Stomach smooth muscle (tissue), 2 donors: ENCODE results near the gene TBX21.
"Not testable (repeated sequence)": the region's sequence is repeated elsewhere in the genome, so short reads cannot be mapped to it uniquely, and the experiment has no call there.

Source experiments
- H3K27ac ChIP-seq: one replicate; pipeline ENCODE4 v1.7.0; 2013; ENCODE audit warnings: mild to moderate bottlenecking, low read length, inconsistent platforms
- H3K27me3 ChIP-seq, 2 donors: one replicate each; pipeline ENCODE4 v1.7.0; 2013; ENCODE audit warnings: low read length in 2 of 2; ENCODE audit not compliant: insufficient read depth in 2 of 2, control insufficient read depth in 1 of 2
- H3K36me3 ChIP-seq, 2 donors: one replicate each; pipeline ENCODE4 v1.7.0; 2013; ENCODE audit warnings: low read length in 2 of 2; ENCODE audit not compliant: control insufficient read depth in 2 of 2, insufficient read depth in 2 of 2
- H3K4me1 ChIP-seq: one replicate; pipeline ENCODE4 v1.7.0; 2013; ENCODE audit warnings: low read length; ENCODE audit not compliant: control insufficient read depth, insufficient read depth
- H3K4me3 ChIP-seq, 2 donors: one replicate each; pipeline ENCODE4 v1.7.0; 2013; ENCODE audit warnings: low read length in 2 of 2
- H3K9ac ChIP-seq, 2 donors: one replicate each; pipeline ENCODE4 v1.7.0; 2013; ENCODE audit warnings: low read length in 2 of 2, mild to moderate bottlenecking in 1 of 2
- H3K9me3 ChIP-seq, 2 donors: one replicate each; pipeline ENCODE4 v1.7.0; 2013; ENCODE audit warnings: low read length in 2 of 2; ENCODE audit not compliant: control insufficient read depth in 2 of 2
- donor health status: healthy.
- donor health status: Pancreatic carcinoma.

The TBX21 gene

GRCh38 chr17:47757386-47757785, 24.4 kb downstream of the TBX21 start:
- H3K9ac ChIP-seq: no peak overlapping the region
- peaks cover 0 to 6% of the 10 kb centered on the region in 2 donors for H3K9me3 ChIP-seq
- no peak overlapping the region for H3K4me3 ChIP-seq
- no peaks in the 10 kb centered on the region for H3K4me1 ChIP-seq
- no peak overlapping the region for H3K27ac ChIP-seq
- peaks cover 2 to 3% of the 10 kb centered on the region in 2 donors for H3K27me3 ChIP-seq
- H3K36me3 ChIP-seq: no peaks in the 10 kb centered on the region

DNA sequence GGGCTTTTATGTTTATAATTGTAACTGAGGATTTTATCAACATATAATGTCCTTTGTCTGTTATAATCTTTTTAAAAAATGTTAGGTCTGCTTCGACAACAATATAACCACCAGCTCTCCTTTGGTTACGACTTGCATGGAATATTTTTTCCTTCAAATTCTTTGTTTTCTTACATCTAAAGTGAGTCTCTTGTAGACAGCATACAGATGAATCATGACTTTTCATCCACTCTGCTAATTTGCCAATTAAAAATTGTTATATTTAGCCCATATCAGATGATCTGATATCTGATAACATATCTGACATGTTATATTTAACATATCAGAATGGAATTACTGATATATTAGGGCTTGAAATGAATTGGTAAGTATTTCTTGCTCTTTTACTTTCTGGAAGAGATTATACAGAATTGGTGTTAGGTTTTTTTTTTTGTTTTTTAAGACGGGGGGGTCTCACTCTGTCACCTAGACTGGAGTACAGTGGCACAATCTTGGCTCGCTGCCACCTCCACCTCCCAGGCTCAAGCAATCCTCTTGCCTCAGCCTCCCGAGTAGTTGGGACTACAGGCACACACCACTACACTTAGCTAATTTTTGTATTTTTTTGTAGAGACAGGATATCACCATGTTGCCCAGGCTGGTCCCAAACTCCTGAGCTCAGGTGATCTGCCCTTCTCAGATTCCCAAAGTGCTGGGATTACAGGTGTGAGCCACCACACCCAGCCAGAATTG, 27.5 kb downstream of the TBX21 start:
- no peak overlapping the region for H3K27ac ChIP-seq
- H3K9me3 ChIP-seq: peaks cover 5 to 6% of the 10 kb centered on the region in 2 donors
- H3K4me1 ChIP-seq: no peaks in the 10 kb centered on the region
- peaks cover 0 to 5% of the 10 kb centered on the region in 2 donors for H3K27me3 ChIP-seq
- no peaks in the 10 kb centered on the region for H3K36me3 ChIP-seq
- no peak overlapping the region for H3K9ac ChIP-seq
- H3K4me3 ChIP-seq: no peak overlapping the region

DNA sequence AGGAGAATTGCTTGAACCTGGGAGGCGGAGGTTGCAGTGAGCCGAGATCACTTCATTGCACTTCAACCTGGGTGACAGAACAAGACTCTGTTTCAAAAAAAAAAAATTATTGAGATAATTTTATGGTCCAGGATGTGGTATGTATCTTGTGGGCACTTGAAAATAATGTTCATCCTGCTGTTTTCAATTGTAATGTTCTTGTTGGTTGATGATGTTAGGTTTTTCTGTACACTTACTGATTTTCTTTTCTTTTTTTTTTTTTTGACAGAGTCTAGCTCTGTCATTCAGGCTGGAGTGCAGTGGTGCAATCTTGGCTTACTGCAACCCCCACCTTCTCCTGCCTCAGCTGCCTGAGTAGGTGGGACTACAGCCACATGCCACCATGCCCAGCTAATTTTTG, 29.7 kb downstream of the TBX21 start:
- no peaks in the 10 kb centered on the region for H3K4me1 ChIP-seq
- peaks cover 0 to 3% of the 10 kb centered on the region in 2 donors for H3K27me3 ChIP-seq
- H3K36me3 ChIP-seq: no peaks in the 10 kb centered on the region
- no peak overlapping the region for H3K9ac ChIP-seq
- no peak overlapping the region for H3K4me3 ChIP-seq
- peaks cover 5 to 6% of the 10 kb centered on the region in 2 donors for H3K9me3 ChIP-seq
- no peak overlapping the region for H3K27ac ChIP-seq

GRCh38 chr17:47763913-47764582, 31.0 kb downstream of the TBX21 start:
- no peak overlapping the region for H3K27ac ChIP-seq
- H3K4me3 ChIP-seq: no peak overlapping the region
- peaks cover 0 to 3% of the 10 kb centered on the region in 2 donors for H3K27me3 ChIP-seq
- H3K9me3 ChIP-seq: peaks cover 5 to 6% of the 10 kb centered on the region in 2 donors
- H3K9ac ChIP-seq: no peak overlapping the region
- H3K36me3 ChIP-seq: no peaks in the 10 kb centered on the region
- H3K4me1 ChIP-seq: no peaks in the 10 kb centered on the region

DNA sequence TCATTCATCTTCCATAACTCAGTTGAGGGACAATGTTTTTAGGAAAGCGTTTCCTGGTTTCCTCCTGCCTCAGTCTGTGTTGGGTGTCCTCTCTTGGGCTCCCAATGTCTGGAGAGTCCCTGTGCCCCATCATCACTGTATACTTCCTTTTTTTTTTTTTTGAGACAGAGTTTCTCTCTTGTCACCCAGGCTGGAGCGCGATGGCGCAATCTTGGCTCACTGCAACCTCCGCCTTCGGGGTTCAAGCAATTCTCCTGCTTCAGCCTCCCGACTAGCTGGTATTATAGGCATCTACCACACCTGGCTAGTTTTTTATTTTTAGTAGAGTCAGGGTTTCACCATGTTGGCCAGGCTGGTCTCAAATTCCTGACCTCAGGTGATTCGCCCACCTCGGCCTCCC, 40.6 kb downstream of the TBX21 start:
- peaks cover 32 to 42% of the 10 kb centered on the region in 2 donors for H3K27me3 ChIP-seq
- H3K36me3 ChIP-seq, H3K9me3 ChIP-seq, H3K9ac ChIP-seq, H3K4me3 ChIP-seq, H3K4me1 ChIP-seq, H3K27ac ChIP-seq: not testable (repeated sequence)

DNA sequence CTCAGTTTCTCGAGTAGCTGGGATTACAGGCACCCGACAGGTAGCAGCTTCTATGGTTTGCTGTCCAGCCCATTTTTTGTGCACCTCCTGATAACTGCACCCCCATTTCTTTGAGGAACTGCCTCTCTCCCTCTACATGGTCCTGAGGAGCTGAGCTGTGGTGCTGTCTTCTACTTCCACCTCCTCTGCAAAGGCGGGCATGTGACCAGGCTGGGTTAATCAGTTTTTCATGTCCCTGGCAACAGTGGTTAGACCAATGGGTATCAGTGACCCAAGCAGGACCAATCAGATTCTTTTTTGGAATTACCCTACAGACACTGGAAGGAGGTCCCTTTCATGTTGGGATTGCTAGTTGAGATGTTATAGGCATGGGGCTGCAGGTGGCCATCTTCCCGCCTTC, 41.3 kb downstream of the TBX21 start:
- H3K27ac ChIP-seq: no peak overlapping the region
- peaks cover 4% of the 10 kb centered on the region for H3K4me1 ChIP-seq
- no peaks in the 10 kb centered on the region for H3K36me3 ChIP-seq
- H3K9me3 ChIP-seq: peaks cover 0 to 3% of the 10 kb centered on the region in 2 donors
- H3K4me3 ChIP-seq: no peak overlapping the region
- H3K27me3 ChIP-seq: peaks cover 32 to 42% of the 10 kb centered on the region in 2 donors
- no peak overlapping the region for H3K9ac ChIP-seq

DNA sequence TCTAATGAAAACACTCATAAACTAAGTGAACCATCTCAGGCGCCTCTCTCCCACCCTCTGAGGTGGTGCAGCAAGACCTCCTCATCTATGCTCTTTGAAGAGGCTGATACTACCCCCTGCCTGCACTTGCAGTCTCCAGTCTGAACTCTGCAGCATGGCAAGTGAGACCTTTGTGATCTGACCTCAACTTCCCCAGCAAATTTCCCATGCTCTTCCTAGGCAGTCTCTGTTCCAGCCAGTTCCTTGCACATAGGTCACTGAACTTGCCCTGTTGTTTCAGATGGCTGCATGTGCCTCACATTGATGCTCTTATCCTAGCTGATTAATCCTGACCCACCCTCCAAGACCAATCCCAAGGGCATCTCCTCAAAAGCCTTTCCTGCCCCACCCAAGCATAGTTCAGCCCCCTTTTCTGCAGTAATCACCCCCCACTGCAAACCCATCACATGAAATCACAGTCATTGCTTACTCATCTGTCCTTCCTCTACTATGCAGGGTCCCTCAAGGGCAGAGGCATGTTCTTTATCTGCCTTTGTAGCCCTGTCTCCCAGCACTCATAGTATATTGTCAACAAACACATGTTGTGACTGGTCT, 42.0 kb downstream of the TBX21 start:
- no peak overlapping the region for H3K27ac ChIP-seq
- peaks cover 32 to 42% of the 10 kb centered on the region in 2 donors for H3K27me3 ChIP-seq
- no peaks in the 10 kb centered on the region for H3K36me3 ChIP-seq
- no peak overlapping the region for H3K9ac ChIP-seq
- H3K4me1 ChIP-seq: peaks cover 4% of the 10 kb centered on the region
- H3K4me3 ChIP-seq: no peak overlapping the region
- peaks cover 0 to 3% of the 10 kb centered on the region in 2 donors for H3K9me3 ChIP-seq

DNA sequence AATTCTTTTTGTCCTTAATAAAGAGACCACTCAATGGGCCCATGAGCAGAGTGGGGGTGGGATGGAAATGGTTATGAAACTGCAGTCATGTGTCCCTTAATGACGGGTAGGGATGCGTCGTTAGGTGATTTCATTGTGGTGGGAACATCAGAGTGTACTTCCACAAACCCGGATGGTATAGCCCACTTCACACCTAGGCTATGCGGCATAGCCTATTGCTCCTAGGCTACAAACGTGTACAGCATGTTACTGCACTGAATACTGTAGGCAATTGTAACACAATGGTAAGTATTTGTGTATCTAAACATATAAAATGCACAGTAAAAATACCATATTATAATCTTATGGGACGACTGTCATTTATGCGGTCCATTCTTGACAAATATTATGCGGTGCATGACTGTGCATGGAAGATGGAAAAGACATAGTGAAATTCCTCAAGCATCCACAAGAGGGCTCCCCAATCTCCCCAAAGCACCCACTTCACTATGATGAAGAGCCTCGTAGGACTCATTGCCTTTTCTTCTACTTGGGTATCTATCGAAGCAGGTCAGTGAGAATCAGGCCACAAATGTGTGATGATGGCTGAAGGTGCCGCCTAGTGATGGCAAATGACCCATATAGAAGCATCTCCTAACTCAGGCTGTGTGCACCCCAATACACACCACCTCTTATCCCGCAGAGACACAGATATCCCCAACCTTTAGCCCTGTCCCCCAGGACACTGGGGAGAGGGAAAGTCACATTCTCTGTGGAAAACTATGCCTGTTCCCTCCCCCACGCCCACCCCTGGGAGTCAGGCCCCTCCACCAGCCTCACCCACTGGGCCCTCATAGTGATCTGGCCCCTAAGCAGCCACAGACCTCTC, 43.5 kb downstream of the TBX21 start:
- Histone ChIP-seq H3K9me3 (peaks cover 0 to 3% of the 10 kb centered on the region in 2 donors), H3K27ac (no peak overlapping the region), H3K27me3 (peaks cover 32 to 50% of the 10 kb centered on the region in 2 donors), H3K9ac (no peak overlapping the region), H3K4me3 (no peak overlapping the region), H3K4me1 (peaks cover 4% of the 10 kb centered on the region), H3K36me3 (no peaks in the 10 kb centered on the region)

- peaks cover 32 to 50% of the 10 kb centered on the region in 2 donors for H3K27me3 ChIP-seq
- no peak overlapping the region for H3K4me3 ChIP-seq
- peaks cover 0 to 3% of the 10 kb centered on the region in 2 donors for H3K9me3 ChIP-seq
Measured at GRCh38 chr17:47778184-47778635, 45.2 kb downstream of the TBX21 start.

DNA sequence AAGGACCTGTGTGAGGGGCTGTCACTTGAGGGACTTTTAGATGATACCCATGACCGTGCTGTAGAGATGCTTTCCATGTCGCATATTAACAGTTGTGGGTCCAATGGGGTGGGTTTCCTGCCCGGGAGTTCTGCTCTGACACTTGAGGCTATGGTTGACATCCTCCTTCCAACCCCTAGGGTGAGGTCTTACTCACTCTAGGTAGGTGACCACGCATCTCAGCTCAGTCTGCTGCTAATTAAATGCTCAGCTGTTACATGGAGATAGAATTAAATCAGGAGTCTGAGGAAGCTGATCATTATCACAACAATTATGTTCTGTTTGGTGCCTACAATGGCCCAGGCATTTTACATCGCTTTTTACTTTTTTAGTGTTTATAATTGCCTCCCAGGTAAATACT, 48.4 kb downstream of the TBX21 start:
- Histone ChIP-seq H3K9me3 (peaks cover 0 to under 1% of the 10 kb centered on the region in 2 donors), H3K4me1 (peaks cover 4% of the 10 kb centered on the region), H3K4me3 (no peak overlapping the region), H3K36me3 (no peaks in the 10 kb centered on the region), H3K27ac (no peak overlapping the region), H3K27me3 (peaks cover 21 to 29% of the 10 kb centered on the region in 2 donors), H3K9ac (no peak overlapping the region)

More at GRCh38 chr17:47778184-47778635, 45.2 kb downstream of the TBX21 start:
- no peak overlapping the region for H3K27ac ChIP-seq
- no peaks in the 10 kb centered on the region for H3K36me3 ChIP-seq
- no peak overlapping the region for H3K9ac ChIP-seq
- peaks cover 4% of the 10 kb centered on the region for H3K4me1 ChIP-seq
